NCI-H1092 treated with DMSO at 0.1 percent for 48 hours (cell line): ENCODE data around the gene SCNN1A.

Experiments
- DNase-seq: peaks from one replicate; lab custom pipeline; 2025; lab: John Stamatoyannopoulos, UW

SCNN1A gene

DNA sequence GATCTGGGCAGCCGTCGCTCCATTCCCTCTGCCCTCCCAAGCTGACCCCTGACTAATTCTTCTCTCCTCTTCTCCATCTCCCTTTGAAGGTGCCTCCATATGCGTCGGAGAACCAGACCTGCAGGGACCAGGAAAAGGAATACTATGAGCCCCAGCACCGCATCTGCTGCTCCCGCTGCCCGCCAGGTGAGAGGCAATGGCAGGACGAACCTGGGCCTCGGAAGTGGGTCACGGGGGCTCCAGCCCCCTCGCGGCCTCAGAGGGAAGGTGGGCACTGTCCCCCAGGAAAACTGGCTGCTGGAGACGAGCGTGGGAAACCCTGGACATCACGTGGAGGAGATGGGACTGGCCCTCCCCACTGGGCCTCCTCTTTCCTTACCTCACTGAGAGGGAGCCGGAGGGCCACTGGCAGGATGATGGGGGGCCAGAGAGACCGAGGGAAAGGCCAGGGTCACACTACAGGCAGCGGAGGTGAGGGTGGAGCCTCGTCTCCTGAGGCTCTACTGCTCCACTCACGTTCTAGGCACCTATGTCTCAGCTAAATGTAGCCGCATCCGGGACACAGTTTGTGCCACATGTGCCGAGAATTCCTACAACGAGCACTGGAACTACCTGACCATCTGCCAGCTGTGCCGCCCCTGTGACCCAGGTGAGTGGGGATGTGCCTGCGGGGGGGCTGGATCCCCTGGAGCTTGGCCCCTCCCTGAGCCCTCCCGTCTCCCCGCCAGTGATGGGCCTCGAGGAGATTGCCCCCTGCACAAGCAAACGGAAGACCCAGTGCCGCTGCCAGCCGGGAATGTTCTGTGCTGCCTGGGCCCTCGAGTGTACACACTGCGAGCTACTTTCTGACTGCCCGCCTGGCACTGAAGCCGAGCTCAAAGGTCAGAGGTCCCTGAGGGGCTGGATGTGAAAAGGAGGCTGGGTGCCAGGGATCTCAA is 9.4 kb upstream of the SCNN1A start:
- no peak for DNase-seq

DNA sequence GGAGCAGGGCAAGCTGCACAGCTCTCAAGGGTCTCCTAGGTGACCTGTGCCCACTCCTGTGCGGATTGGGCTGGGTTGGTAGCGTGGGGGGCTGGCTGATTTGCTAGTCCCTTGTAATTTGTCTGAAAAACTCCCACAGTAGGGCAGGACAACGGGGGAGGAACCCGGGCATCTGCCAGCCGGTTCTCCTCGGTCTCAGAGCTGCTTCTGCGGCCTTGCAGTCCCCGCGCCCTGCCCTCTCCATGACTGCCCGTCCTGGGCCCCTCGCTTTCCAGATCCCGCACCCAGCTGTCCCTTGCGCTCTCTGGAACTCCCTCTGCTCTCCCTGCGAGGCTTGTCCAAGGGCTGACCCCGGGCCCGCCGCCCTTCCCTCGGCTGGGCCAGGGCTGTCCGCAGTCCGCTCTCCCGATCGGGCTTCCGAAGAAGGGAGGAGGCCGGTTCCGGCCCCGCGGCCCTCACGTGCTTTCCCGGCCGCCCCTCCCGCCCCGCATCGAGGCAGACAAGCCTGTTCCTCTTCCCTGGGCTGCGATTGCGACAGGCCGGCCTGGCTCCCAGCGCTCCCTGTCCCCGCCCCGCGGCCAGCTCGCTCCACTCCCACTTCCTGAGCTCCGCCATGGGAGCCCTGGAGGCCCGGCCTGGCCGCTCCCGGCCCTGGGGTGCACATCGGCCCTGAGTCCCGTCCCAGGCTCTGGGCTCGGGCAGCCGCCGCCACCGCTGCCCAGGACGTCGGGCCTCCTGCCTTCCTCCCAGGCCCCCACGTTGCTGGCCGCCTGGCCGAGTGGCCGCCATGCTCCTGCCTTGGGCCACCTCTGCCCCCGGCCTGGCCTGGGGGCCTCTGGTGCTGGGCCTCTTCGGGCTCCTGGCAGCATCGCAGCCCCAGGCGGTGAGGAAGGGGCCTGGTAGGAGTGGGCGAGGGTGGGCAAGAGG is 8.5 kb upstream of the SCNN1A start, which contains the start of gene LTBR:
TSS of gene LTBR (plus strand) at position 591 of the 927 bp plus-strand sequence. CDS start at position 788, 197 bp downstream.
- no peak for DNase-seq

DNA sequence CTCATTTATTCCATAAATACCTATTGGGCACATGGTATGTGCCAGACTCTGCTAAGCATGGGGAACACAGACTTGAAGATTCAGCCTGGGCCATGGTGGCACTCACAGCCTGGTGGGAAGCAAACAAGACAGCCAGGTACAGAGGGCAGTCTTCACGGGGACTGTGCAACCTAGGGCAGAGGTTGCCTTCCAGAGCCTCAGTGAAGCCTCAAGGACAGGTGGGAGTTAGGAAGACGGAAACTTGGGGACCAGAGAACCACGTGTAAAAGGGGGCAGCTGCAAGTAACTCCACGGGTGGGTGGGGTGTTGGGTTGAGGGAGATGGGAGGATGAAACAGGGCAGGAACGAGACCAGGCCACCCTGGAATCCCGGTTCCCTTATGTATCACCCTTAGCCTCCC is 7.6 kb upstream of the SCNN1A start:
- no peak for DNase-seq

DNA sequence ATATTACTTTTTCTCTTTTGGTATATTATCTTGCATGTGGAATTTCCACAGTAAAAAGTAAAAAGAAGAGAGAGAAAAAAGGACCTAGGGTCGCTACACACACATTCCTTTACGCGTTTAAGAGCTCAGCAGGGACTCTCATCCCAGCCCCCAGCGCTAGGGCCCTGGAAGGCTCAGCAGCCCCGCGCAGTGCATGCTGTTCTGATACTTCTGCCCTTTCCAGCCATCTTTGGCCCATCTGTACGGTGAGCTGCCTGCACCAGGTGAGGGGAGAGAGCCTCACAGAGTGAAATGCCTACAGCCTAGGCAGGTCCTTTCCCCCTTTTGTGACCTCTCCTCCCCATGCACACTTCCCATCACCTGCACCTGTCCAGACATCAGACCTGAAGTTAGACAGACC is 7.0 kb upstream of the SCNN1A start:
- DNase-seq = no peak

DNA sequence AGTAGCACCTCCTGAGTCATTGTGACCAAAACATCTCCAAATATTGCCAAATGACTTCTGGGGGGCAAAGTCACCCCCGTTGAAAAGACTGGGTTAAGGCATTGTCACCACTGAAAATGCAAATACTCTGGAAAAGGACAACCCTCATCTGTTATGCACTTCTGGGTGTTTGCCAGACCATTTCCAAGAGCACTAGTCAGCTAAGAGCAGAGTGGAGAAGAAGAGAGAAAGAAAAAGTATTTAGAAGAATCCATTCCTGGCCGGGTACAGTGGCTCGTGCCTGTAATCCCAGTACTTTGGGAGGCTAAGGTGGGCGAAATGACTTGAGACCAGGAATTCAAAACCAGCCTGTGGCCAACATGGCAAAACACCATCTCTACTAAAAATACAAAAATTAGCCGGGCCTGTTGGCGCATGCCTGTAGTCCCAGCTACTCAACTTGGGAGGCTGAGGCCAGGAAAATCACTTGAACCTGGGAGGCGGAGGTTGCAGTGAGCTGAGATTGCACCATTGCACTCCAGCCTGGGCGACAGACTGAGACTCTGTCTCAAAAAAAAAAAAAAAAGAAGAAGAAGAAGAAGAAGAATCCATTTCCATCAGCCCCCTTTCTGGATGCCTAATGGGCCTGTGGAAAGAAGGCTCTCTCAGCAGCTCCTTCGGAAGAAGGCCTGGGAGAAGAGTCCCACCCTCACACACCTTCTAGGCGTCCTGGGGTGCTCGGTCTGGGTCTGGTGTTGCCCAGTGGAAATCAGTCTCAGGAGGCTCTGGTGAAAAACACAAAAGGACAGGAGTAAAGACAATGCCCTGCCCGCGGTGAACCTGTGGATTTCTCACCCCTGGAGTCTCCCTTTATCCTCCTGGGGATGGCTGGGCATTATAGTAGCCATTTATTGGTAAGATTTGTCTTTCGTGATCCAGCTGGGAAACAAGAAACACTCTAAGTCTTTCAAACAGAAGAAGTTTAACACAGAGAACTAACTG is 5.1 kb upstream of the SCNN1A start:
- DNase-seq = no peak

DNA sequence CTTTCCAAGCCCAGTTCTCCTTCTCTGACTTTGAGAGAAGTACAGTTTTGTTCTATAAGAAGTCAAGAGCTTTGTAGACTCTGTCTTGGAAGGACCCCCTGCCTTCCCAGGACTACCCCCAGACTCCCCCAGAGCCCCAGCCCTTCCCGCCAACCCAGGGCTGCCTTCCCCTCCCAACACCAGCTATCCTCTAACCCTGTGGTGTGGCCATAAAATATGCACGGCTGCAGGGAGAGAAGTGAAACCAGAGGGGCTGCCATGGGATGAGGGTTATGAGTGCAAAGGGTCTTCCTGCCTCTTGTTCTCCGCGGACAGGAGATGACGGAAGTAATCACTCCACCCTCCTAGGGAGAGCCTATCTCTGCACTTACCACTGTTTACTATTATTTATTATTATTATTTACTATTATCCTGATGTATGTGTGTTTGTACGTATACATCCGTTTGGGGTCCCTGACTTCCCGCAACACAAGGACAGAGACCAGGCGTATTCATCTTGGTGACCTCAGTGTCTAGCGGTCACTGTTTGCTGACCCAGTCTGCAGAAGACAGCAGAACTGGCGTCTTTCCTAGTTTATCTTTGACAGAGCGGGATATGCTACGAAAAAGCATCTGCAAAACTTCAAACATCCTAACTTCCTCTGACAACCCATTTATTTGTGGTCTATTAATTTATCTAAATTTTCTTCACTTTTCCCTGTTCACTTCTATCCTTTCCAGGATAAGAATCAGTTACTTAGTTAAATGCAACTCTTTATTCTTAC is 3.5 kb upstream of the SCNN1A start:
- DNase-seq = no peak

DNA sequence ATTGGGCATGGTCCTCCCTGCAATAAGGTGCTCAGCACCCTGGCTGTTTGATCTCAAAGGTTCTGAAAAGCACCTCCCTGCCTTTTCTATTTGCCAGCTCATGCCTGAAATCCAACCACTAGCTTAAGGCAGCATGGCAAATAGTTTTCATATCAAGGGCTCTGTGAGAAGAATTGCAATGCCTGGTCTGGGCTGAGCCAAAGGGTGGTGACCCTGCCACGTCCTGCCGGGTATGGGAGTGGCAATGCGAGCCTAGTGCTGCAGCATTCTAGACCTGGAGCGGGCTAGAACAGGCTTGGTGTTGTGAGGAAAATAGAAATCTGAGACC is 2.3 kb upstream of the SCNN1A start:
- no peak for DNase-seq

DNA sequence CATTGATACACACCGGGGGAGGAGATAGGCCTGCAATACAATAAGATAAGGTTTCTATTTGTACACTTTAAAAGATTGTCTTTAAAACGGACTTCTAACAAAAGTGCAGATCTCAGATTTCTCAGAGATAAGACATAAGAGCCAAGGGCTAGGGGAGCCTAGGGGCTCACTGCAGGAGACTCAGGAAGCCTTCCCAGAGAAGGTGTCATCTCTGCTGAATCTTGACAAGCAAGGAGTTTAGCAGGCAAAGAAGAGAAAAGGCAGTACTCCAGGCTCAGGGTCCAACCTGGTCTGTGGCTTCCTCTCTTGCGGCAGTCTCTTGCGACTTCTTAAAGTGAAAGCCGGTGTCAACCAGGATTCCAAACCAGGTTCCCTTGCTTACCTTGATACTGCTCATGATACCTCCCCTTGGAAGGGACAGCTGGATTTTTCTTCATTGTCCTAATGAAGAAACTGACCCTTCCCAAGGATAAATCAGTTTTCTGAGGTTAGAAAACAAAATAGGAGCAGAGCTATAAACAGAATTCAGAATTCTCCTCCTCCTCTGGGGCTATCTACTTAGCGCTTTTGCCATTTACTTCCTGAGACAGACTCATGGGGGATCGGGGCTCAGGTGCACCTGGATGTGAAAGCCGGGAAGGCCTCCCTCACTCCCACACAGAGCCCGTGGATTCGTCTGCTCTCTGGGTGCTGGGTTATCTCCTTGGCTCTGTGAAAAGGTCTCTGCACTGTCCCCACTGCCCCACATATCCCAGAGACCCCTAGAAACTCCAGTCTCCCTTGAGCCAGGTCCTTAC is 1.7 kb upstream of the SCNN1A start:
- no peak for DNase-seq

DNA sequence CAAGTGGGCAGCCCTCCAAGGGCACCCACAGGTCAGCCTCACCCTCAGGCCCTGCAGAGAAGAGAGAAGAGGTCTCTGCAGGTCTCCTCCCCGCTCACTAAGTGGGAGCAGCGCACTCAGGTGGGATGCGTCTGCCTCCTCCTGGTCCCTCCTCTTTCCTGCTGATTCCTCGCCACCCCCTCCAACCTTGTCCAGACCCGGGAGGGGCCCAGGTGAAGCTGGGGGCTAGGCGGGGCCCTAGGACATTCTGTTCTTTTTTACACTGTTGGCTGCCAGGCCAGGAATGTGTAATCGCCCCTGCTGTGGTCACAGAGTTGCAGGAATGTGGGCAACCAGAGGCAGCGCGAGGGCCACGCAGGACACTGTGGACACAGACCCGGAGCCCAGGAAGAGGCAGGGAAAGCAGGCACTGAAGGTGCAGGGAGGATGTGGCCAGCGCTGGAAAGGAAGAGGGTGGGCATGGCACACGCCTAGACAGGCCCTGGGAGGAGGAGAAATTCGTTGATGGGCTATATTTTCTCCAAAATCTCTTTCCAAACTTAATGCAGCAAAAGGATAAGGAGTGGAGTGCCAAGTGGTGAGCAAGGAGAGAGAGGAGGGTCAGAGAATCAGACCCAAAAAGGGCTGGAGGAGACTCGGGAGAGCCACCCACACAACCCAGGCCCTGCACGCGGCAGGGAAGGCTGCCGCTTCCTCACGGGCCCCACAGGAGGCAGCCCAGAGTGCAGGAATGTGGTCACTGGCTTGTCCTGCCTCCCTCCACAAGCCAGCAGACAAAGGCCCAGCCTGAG is 911 bp upstream of the SCNN1A start:
- no peak for DNase-seq

DNA sequence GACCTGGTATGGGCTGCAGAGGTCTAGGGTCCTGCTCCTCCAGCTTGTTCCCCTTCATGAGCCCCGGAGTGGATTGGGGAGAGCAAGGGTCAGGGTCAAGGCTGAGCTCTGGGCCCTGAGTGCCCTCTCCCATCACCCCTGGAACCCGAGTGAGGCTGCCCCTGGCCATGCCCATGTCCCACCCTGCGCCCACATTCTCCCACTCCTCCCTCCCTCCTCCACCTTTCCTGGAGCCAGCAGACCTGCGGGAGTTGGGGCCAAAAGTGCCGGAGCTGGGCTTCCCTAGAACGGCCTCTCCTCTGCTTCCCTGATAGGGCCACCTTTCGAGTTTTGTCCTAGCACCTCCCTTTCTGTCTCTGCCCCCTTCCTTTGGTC is 590 bp downstream of the SCNN1A start:
- no peak for DNase-seq

DNA sequence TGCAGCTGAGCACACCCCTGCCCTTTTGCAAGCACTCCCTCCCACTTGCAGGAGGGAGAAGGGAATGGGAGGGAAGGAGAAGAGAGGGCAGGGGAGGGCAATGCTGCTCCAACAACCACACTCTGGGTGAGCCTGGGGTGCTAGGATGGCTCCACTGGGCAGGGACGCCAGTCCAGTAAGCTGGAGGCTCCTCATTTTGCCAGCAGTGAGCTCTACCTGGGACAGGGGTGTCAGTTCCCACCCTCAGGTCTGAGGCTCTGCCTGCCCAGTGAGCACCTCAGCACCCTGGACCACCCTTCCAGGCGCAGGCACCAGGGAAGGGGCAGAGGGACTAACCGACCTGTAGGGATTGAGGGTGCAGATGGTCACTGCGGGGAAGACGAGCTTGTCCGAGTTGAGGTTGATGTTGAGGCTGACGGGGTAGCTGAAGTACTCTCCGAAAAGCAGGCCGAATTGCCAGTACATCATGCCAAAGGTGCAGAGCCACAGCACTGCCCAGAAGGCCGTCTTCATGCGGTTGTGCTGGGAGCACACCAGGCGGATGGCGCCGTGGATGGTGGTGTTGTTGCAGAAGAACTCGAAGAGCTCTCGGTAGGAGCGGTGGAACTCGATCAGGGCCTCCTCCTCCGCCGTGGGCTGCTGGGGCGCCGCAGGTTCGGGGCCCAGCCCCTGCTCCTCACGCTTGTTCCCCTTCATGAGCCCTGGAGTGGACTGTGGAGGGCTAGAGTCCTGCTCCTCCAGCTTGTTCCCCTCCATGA is 1.2 kb downstream of the SCNN1A start:
- no peak for DNase-seq

DNA sequence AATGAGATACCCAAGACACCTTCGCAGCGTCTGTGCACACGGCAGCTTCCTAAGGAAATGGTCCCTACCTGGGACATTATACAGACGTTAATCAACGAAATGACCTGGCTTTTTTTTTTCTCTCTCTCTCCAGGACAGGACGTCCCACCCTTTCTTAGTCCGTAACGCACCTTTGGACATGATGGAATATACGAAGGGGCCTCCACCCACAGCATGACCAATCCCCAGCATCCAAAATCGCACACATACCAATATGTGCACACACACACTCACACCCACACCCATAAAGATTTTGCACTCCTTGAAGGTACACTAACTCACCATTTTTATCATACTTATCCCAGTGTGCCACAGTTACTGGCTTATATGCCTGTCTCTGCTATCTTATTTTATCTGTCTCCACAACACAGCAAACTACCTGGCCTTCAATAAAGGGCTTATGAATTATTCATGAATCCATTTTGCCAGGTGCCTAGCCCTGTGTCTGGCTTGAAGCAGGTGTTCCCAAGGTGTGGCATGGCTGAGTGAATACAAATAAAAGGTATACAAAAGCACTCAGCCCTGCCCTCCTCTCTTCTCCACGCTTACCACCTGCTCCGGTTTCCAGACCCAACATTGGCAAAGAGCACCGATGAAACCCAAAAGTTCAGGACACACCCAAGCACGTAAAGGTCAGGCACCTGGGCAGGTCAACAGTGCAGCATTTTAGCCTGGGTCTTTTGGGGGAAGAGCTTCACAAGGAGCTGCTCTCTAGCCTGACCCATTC is 2.2 kb downstream of the SCNN1A start:
- DNase-seq = peak; percentile 29

DNA sequence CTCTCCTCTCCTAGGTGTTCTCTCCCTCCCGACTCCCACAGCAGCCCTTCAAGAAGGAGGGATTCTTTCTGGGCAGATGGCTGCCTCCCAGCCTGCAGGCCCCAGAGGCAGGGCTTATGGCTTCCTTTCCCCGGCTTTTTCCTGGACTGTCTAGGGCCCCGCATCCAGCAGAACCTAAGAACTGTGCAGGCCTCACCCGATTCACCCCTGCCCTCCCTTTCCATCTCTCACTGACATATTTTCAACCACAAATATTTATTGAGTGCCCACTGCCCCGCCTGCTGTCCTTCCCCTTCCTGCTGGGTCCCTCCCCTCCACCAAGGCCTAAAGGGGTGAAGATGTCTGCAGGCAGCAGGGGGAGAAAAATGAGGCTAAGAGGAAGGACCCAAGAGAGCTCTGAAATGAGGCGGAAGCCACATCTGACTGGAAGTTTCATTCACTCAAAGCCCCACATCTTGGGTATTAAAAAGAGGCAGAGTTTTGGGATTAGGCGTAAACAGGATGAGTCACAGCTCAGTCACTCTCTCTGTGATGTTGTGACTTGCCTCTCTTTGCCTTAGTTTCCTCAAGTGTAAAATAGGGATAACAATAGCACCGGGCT is 2.9 kb downstream of the SCNN1A start:
- no peak for DNase-seq

DNA sequence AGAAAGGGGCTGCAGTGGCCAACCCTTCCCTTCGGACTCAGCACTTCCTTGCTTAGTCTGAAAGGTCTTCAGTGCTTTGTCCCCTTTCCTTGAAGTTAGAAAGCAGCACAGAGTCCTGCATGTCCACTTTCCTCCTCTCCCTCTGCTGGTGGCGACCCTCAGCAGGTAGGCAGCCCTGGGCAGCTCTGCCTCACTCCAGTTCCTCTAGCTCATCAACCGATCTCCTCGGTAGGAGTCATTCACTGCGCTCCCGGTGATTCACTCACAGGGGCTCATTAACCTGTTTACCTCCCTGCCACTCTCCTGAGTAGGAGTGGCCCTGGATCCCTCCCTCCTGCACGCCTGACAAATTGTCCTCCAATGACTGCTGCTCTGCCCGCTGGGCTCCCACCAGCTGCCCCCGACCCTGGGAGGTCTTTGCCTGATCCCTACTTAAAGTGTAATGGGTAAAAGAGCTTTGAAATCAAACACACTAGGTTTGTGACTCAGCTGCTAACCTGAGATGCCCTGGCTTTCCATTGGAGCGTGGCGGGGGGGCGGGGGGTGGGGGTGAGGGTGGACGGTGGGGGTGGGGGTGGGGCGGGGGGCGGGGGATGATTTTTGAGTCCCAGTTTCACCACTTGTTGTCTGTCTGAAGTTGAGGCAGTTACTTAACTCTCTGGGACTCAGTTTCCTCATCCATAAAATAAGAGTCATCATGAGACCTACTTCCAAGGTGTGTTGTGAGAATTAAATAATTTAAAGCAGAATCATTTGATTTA is 4.2 kb downstream of the SCNN1A start:
- peak; percentile 36 for DNase-seq

DNA sequence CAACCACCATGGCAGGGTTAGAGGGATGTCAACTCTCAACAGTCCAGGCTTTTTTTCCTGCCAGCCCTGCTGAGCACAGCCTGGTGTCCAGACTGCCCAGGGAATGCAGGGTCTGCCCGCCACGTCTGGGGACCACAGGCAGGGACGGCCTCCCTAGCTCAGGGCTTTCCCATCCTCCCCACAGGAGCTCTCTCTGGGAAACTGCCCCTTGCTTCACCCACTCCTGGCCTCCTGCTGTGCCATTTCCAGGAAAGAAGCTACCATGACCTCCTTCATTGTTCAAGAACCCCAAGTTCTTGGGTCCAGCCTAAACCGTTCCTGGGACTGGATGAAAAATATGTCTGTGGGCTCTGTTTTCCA is 4.8 kb downstream of the SCNN1A start:
- DNase-seq = no peak

DNA sequence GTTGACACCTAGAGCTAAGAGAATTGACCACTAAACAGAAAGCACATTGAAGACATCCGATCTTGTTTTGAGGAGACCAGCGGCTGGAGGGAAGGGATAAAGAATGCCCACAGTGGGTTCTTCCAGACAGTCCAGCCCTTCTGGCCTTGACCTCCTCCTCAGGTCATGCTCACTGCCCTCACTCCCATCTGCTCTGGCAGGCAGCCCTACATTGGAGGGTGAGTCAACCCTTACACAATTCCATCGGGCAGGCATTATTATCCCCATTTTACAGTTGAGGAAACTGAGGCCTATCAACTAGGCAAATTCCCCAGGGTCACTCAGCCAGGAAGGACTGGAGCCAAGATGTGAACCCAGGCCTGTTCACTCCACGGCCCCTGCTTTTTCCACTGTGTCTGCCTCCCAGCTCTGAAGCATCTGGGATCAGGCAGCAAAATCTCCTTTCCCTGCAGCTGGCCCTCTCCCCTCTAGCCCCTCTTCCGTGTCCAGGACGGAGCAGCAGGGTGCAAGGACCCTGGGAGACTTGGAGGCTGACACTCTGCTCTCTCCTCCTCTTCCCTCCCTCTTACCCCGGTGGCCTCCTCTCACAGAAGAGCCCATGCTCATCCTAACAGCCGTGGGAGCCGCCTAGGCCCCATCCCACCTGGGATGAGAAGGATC is 5.3 kb downstream of the SCNN1A start:
- DNase-seq = no peak
